ENCODE measurements around the gene PGA4. TPM values are rescaled to one million over a fixed set of nuclear protein-coding genes. Genes with fewer than 3 reads are reported as not detected.

PGA4 gene
- total RNA-seq, 2 experiments from 2014 or later = not detected

DNA sequence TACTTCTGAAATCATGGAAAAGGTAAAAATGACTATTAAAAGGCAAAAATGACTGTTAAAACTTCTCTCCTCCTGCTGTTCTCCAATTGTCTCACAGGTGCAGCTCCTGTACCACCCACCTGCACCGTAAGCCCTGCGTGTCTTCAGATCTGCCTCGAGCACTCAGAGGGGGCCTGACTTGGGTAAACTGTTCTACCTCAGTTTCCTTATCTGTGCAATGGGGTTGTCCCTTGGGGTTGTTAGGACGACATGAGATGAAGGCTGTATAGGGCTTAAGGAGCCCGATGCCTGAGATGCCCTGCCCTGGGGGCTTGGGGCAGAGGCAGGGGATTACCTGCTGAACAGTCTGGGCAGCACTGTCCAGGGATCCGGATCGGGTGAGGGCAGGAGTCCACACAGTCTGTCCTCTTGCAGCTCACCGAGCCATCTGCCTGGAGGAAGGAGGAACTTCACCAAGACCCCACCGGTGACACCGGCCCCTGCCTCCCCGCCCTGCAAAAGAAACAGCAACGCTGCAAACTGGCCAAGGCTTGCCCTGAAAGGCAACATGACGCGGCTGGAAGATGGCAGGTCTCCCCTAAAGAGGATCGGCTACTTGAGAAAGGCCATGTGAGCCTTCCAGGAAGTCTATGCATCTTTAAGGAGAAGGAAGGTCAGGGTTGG lies 46.6 kb downstream of the PGA4 start:
- Mint-ChIP-seq H3K27me3 (no peaks in the 10 kb centered on the region), H3K4me3 (no peak overlapping the region), H3K36me3 (no peaks in the 10 kb centered on the region), H3K4me1 (no peaks in the 10 kb centered on the region), H3K27ac (no peak overlapping the region), H3K9me3 (no peaks in the 10 kb centered on the region)
- ATAC-seq (ENCODE audit: low read depth) = no peak
- POLR2A ChIA-PET = no interaction called here
- DNase-seq = no peak

GRCh38 chr11:61270354-61271076 lies 48.4 kb downstream of the PGA4 start:
- H3K36me3 Mint-ChIP-seq = no peaks in the 10 kb centered on the region
- POLR2A ChIA-PET = interaction anchor here (1.7 kb wide), 1 partner anchor 23 kb away, joined by 10 read pairs; no protein-coding TSS in a partner anchor

GRCh38 chr11:61272731-61273130 lies 50.6 kb downstream of the PGA4 start:
- H3K27me3 Mint-ChIP-seq = no peaks in the 10 kb centered on the region
- POLR2A ChIA-PET = no interaction called here
- no peaks in the 10 kb centered on the region for H3K9me3 Mint-ChIP-seq
- no peak overlapping the region for H3K4me3 Mint-ChIP-seq
- ATAC-seq (ENCODE audit: low read depth) = no peak
- no peak for DNase-seq
- no peak overlapping the region for H3K27ac Mint-ChIP-seq
- no peaks in the 10 kb centered on the region for H3K36me3 Mint-ChIP-seq
- H3K4me1 Mint-ChIP-seq = no peaks in the 10 kb centered on the region

More at GRCh38 chr11:61270354-61271076, 48.4 kb downstream of the PGA4 start:
- ATAC-seq (ENCODE audit: low read depth) (no peak), DNase-seq (no peak)
- Mint-ChIP-seq H3K9me3 (no peaks in the 10 kb centered on the region), H3K27ac (no peak overlapping the region), H3K4me3 (no peak overlapping the region), H3K4me1 (no peaks in the 10 kb centered on the region), H3K27me3 (no peaks in the 10 kb centered on the region)

DNA sequence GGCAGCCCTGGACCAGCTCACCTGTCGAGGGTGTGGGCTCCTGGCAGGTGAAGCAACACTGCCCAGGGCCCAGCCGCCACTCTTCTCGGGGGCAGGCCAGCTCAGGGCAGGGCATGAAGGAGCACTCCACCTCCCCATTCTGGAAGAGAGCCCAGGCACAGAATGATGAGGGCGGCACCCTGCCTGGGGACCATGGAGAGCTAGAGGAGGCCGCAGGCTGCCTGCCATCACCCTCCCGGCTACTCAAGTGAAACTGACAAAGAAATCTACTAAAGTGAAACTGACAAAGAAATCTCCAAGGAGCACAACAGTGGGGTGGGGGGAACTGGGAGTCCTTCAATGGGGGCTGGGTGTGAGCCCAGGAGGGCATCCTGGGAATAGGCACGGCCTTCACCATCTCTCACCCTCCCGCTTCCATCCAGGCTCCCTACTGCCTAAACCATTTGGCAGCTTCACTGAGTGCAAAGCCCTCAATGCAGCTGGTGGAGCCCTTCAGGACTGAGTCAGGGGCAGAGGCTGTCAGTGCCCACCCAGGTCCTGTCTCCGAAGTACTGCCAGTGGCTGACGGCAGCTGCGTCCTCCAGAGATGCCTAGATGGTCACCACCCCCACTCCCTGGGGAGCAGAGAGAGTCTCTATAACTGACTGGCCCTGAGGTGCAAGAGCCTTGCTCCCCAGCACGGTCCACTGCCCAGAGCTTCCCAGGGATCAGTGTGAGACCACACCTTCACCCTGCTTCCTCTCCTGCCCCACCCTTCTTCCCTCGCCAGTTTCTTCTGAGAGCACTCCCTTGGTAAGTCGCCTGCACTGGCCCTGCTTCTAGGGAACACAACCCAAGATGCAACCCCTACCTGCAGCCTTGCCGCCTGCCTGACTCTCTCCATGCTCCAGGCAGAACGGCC lies 51.3 kb downstream of the PGA4 start:
- POLR2A ChIA-PET = no interaction called here
- Mint-ChIP-seq H3K4me1 (no peaks in the 10 kb centered on the region), H3K27me3 (no peaks in the 10 kb centered on the region), H3K36me3 (no peaks in the 10 kb centered on the region), H3K4me3 (no peak overlapping the region), H3K9me3 (no peaks in the 10 kb centered on the region), H3K27ac (no peak overlapping the region)
- ATAC-seq (ENCODE audit: low read depth) (no peak), DNase-seq (no peak)

DNA sequence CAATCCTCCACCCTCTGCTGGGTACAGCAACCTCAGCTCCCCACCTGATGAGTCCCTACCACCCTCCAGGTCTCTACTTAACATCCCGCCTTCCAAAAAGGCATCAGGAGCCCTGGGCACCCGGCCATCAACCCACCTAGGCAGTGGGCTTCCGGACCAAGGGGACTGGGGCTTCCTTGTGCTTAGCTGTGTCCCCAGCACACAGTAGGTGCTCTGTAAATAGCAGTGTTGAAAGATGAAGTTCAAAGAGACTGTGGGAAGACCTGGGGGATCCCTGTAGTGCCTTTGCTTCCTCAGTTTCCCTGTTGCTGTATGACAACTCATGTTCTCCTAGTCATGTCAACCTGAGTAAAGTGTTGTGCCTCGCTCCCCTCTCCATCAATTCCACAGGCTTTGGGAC lies 51.9 kb downstream of the PGA4 start:
- ATAC-seq (ENCODE audit: low read depth) (no peak), DNase-seq (no peak)
- no peaks in the 10 kb centered on the region for H3K4me1 Mint-ChIP-seq
- H3K9me3 Mint-ChIP-seq = no peaks in the 10 kb centered on the region
- H3K36me3 Mint-ChIP-seq = no peaks in the 10 kb centered on the region
- no peak overlapping the region for H3K4me3 Mint-ChIP-seq
- POLR2A ChIA-PET = no interaction called here
- no peak overlapping the region for H3K27ac Mint-ChIP-seq
- H3K27me3 Mint-ChIP-seq = no peaks in the 10 kb centered on the region

DNA sequence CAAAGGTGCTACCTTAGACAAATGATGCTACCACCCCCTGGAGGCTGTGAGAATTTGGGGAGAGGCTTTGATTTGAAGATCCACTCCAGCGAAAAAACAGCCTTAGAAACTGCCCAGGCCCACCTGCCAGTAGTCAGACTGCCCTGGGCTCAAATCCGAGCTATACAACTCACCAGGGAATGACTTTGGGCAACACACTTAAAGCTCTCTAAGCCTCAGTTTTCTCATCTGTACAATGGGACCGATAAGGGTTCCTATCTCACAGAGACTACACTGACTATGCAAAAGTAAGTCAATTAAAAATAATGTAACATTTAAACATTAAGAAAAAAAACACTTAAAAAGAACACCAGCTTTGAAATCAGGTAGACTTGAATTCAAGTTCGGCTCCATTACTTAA lies 53.0 kb downstream of the PGA4 start:
- H3K27ac Mint-ChIP-seq = no peak overlapping the region
- POLR2A ChIA-PET = no interaction called here

GRCh38 chr11:61277186-61278000 lies 55.2 kb downstream of the PGA4 start:
- no peaks in the 10 kb centered on the region for H3K27me3 Mint-ChIP-seq
- ATAC-seq (ENCODE audit: low read depth) = peak; percentile 37
- H3K9me3 Mint-ChIP-seq = no peaks in the 10 kb centered on the region
- no peak overlapping the region for H3K27ac Mint-ChIP-seq
- no peak for DNase-seq
- H3K36me3 Mint-ChIP-seq = peaks cover 2% of the 10 kb centered on the region
- no peak overlapping the region for H3K4me3 Mint-ChIP-seq
- POLR2A ChIA-PET = no interaction called here
- H3K4me1 Mint-ChIP-seq = no peaks in the 10 kb centered on the region

More for the DNA sequence above, 53.0 kb downstream of the PGA4 start:
- Mint-ChIP-seq H3K36me3 (no peaks in the 10 kb centered on the region), H3K4me1 (no peaks in the 10 kb centered on the region), H3K27me3 (no peaks in the 10 kb centered on the region), H3K4me3 (no peak overlapping the region), H3K9me3 (no peaks in the 10 kb centered on the region)
- DNase-seq (no peak), ATAC-seq (ENCODE audit: low read depth) (no peak)

DNA sequence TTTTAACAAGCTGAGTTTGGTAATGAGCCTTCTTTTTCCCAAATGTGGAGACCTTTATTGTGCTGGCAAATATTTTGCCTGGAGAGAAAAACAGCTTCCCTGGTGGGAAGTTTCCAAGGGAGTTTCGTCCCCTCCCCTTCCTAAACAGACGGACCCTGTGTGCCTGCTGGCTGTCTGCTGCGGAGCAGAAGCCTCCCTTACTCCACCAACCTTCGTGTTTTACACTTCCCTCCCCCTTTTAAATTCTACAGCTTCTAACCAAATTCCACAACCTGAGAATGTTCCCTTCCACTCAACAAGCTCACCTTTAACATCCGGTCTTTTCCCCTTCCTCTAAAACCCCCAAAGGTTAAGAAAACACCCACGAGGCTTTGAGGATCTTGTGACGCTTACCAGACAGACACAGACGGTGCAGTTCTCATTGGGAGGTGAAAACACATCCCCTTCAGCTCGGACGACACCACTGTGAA lies 55.9 kb downstream of the PGA4 start:
- peaks cover 2% of the 10 kb centered on the region for H3K36me3 Mint-ChIP-seq
- DNase-seq = no peak
- POLR2A ChIA-PET = no interaction called here
- H3K27ac Mint-ChIP-seq = peak overlapping the region; percentile 6
- H3K4me3 Mint-ChIP-seq = no peak overlapping the region
- no peak for ATAC-seq (ENCODE audit: low read depth)
- no peaks in the 10 kb centered on the region for H3K27me3 Mint-ChIP-seq
- no peaks in the 10 kb centered on the region for H3K9me3 Mint-ChIP-seq
- no peaks in the 10 kb centered on the region for H3K4me1 Mint-ChIP-seq

GRCh38 chr11:61279934-61280659 lies 58.0 kb downstream of the PGA4 start:
- Mint-ChIP-seq H3K27ac (no peak overlapping the region), H3K4me1 (no peaks in the 10 kb centered on the region), H3K27me3 (no peaks in the 10 kb centered on the region), H3K4me3 (no peak overlapping the region), H3K9me3 (no peaks in the 10 kb centered on the region), H3K36me3 (peaks cover 5% of the 10 kb centered on the region)
- POLR2A ChIA-PET = no interaction called here
- DNase-seq (no peak), ATAC-seq (ENCODE audit: low read depth) (no peak)

DNA sequence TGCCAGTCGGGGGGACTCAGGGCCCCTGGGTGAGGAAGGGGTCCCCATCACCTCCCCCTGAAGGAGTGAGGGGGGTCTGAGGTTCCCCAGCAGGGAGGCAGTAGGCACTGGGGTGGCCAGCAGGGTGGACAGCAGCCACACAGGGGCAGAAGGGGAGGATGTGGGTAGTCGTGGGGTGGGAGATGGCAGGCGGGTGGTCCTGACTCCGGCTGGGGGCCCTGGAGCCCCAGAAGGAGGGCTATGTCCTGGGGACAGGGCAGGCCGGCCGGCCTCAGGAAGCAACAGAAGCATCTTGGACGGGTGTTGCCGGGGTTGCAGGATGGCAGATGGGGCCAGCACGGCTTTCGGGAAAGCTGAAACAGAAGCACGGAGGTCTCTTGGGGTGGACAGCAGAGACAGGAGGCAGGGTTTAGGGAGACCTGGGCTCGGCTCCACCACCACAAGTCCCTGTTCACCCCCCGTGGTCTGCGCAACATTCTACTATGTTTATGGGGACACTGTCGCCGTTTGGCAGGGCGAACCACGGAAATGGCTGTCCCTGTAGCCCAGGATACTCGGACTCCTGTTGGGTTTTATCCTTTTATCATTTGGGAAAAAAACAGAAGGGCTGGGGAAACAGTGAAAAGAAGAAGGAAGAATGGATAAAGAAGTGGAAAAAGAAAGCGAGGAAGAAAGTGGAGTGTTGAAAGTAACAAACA lies 58.9 kb downstream of the PGA4 start:
- Mint-ChIP-seq H3K27ac (no peak overlapping the region), H3K36me3 (peaks cover 7% of the 10 kb centered on the region)
- POLR2A ChIA-PET = no interaction called here

More for the DNA sequence above, 58.9 kb downstream of the PGA4 start:
- ATAC-seq (ENCODE audit: low read depth) (no peak), DNase-seq (no peak)
- no peak overlapping the region for H3K4me3 Mint-ChIP-seq
- no peaks in the 10 kb centered on the region for H3K27me3 Mint-ChIP-seq
- no peaks in the 10 kb centered on the region for H3K4me1 Mint-ChIP-seq
- H3K9me3 Mint-ChIP-seq = no peaks in the 10 kb centered on the region

Data from activated naive CD8-positive, alpha-beta T cell treated with anti-CD3 and anti-CD28 coated beads, Interleukin-2, amount 10 ng/mL, durations not matched to agents 7 days and 5 days (primary cell).